Aorta (tissue), 5 donors: ENCODE measurements around the gene TSHR. TPM values are rescaled to one million over a fixed set of nuclear protein-coding genes. Genes with fewer than 3 reads are reported as not detected.
"Not testable (repeated sequence)": the region's sequence is repeated elsewhere in the genome, so short reads cannot be mapped to it uniquely, and the experiment has no call there.

Experiments
- ATAC-seq: fragments of 200-7000 bp; cut with Tn5 transposase; one replicate; pipeline ENCODE4 v1.9.1; 2022; ENCODE audit warnings: moderate library complexity; ENCODE audit not compliant: low FRiP score
- DNase-seq, 2 donors: peaks; one replicate each; pipeline ENCODE4 v3.0.0-alpha.2; 2020
- H3K27ac ChIP-seq, 2 donors: one replicate each; pipeline ENCODE4 v1.5.1; 2013; ENCODE audit warnings: low read length in 2 of 2, mild to moderate bottlenecking in 2 of 2, moderate library complexity in 2 of 2, control low read depth in 1 of 2, inconsistent platforms in 1 of 2, low read depth in 1 of 2
- H3K27me3 ChIP-seq, 2 donors: one replicate each; pipeline ENCODE4 v1.6.1; 2013; ENCODE audit warnings: control low read depth in 1 of 2, low read length in 1 of 2, mild to moderate bottlenecking in 1 of 2, moderate library complexity in 1 of 2; ENCODE audit not compliant: insufficient read depth in 2 of 2, control insufficient read depth in 1 of 2
- H3K36me3 ChIP-seq, 2 donors: one replicate each; pipeline ENCODE4 v1.6.1; 2013; ENCODE audit warnings: control low read depth in 1 of 2, low read length in 1 of 2, mild to moderate bottlenecking in 1 of 2; ENCODE audit not compliant: insufficient read depth in 2 of 2, control insufficient read depth in 1 of 2
- H3K4me1 ChIP-seq, 2 donors: one replicate each; pipeline ENCODE4 v1.6.1; 2013; ENCODE audit warnings: low read length in 2 of 2, control low read depth in 1 of 2, mild to moderate bottlenecking in 1 of 2, moderate library complexity in 1 of 2; ENCODE audit not compliant: insufficient read depth in 2 of 2, control insufficient read depth in 1 of 2
- H3K4me3 ChIP-seq, 2 donors: one replicate each; pipeline ENCODE4 v1.5.1; 2013; ENCODE audit warnings: low read length in 2 of 2, control low read depth in 1 of 2, mild to moderate bottlenecking in 1 of 2
- H3K9me3 ChIP-seq: one replicate; pipeline ENCODE4 v1.6.1; 2013; ENCODE audit warnings: mild to moderate bottlenecking, low read length; ENCODE audit not compliant: control insufficient read depth
- WGBS, 2 donors: extraction: QIAGEN DNeasy Blood & Tissue Kit; methylation state at CpG; one replicate each; pipeline ENCODE4 v1.1.7; 2013; 5-methylcytosine and 5-hydroxymethylcytosine counted together
- intact Hi-C, 2 donors: fragments of 100-400 bp; cut with DNase I; formaldehyde crosslinking; loops; one replicate each; pipeline versions ENCODE4 v1.14.2 to v1.15.0; 2022
- polyA plus RNA-seq, 2 donors: library from polyadenylated mRNA; stranded (reverse); fragments of 200-250 nt; gene quantifications; one replicate each; pipeline ENCODE4 v1.2.3, GENCODE V29; 2013
- total RNA-seq, 2 donors: library from RNA; stranded (reverse); fragmentation: NEBNext Ultra II Directional; extraction: Animal tissue kit (Norgen Biotek cat#: 25700); gene quantifications; one replicate each; pipeline ENCODE4 v1.2.1, GENCODE V29; 2021
- donor health status: healthy with polysubstance abuse.
- donor health status: Bipolar disorder and iron deficiency.
- donor health status: DM: no; HTN: no; CAD: no.
- donor health status: DM: no; HTN: no; CAD: no.
- donor health status: DM: yes; HTN: yes; CAD: no.

The TSHR gene
- total and polyA plus RNA-seq, 4 donors = 0.13 to 0.30 (median 0.29) TPM; not detected in 1

DNA sequence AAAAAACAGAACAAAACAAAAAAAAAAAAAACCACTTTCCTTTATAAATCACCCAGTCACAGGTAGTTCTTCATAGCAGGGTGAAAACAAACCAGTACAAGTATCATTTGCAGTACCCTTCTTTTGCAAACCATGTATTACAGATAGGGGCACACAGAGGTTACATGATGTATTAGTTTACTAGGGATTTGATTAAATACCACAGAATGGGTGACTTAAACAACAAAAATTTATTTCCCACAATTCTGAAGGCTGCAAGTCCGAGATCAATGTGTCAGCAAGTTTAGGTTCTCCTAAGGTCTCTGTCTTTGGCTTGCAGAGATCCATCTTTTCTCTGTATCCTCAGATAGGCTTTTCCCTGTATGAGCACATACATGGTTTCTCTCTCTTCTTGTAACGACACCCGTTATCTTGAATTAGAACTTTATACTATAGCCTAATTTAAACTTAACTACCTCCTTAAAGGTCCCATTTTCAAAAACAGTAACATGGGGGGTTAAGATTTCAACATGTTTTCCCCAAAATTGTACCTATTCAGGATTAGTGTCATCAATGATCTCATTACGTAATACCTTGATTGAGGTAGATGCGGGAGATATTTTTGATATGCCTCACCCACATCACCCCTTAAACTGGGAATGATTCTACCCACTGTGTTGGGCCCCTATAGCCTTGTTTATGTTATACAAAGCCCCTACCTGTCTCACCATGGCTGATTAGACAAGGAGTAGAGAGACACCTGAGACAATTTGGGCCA lies 10.4 kb upstream of the TSHR start:
- intact Hi-C loops = loop anchor here in 1 of 2 donors (5.0 kb wide), 1 partner anchor 227 kb away; no protein-coding TSS in a partner anchor
- H3K27me3 ChIP-seq = peaks cover 0 to 1% of the 10 kb centered on the region in 2 donors
- ATAC-seq (no peak), DNase-seq (no peak)
- H3K4me1 ChIP-seq = no peaks in the 10 kb centered on the region
- H3K9me3 ChIP-seq = no peaks in the 10 kb centered on the region
- no peaks in the 10 kb centered on the region for H3K36me3 ChIP-seq
- no peak overlapping the region for H3K27ac ChIP-seq
- 83 to 84% methylated on average over 5 of the region's 5 CpGs for WGBS, 2 donors
- no peak overlapping the region for H3K4me3 ChIP-seq

- no peaks in the 10 kb centered on the region for H3K4me1 ChIP-seq
- H3K27ac ChIP-seq = no peak overlapping the region
- intact Hi-C loops = no loop called here
- DNase-seq (no peak), ATAC-seq (no peak)
- H3K27me3 ChIP-seq = peaks cover 0 to 1% of the 10 kb centered on the region in 2 donors
- 77 to 89% methylated on average over 1 of the region's 1 CpG for WGBS, 2 donors
- no peaks in the 10 kb centered on the region for H3K9me3 ChIP-seq
- no peak overlapping the region for H3K4me3 ChIP-seq
- H3K36me3 ChIP-seq = no peaks in the 10 kb centered on the region
These were observed 9.2 kb upstream of the TSHR start for GRCh38 chr14:80946187-80946586.

- Histone ChIP-seq H3K9me3 (no peaks in the 10 kb centered on the region), H3K4me3 (no peak overlapping the region), H3K27ac (no peak overlapping the region), H3K36me3 (no peaks in the 10 kb centered on the region), H3K27me3 (peaks cover 0 to 1% of the 10 kb centered on the region in 2 donors), H3K4me1 (no peaks in the 10 kb centered on the region)
- WGBS, 2 donors = 68 to 72% methylated on average over 4 of the region's 4 CpGs
- intact Hi-C loops = no loop called here
- DNase-seq = no peak
- no peak for ATAC-seq
These were observed 8.6 kb upstream of the TSHR start for GRCh38 chr14:80946797-80947196.

GRCh38 chr14:80948291-80948690 lies 7.1 kb upstream of the TSHR start:
- no peaks in the 10 kb centered on the region for H3K9me3 ChIP-seq
- no peak overlapping the region for H3K4me3 ChIP-seq
- H3K27ac ChIP-seq = no peak overlapping the region
- DNase-seq (no peak), ATAC-seq (no peak)
- intact Hi-C loops = no loop called here
- 0% methylated on average over 1 of the region's 1 CpG for WGBS, 2 donors
- no peaks in the 10 kb centered on the region for H3K4me1 ChIP-seq
- H3K36me3 ChIP-seq = no peaks in the 10 kb centered on the region
- peaks cover 0 to 1% of the 10 kb centered on the region in 2 donors for H3K27me3 ChIP-seq

DNA sequence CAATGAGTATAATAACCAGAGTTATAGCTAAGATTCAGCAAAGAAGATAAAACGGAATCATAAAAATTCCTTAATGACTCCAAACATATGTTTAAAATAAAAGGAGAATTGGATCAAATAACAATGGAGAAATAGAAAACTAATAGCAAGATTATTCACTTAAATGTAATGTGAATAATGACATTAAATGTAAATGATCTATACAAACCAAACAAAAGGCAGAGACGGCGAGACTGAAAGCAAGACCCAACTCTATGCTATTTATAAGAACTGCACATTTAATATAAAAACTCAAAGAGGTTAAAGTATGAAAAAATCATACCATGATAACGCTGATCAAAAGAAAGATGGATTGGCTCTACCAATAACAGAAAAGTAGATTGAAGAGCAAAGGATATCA lies 3.9 kb upstream of the TSHR start:
- no peak for DNase-seq
- 77 to 85% methylated on average over 4 of the region's 4 CpGs for WGBS, 2 donors
- no peaks in the 10 kb centered on the region for H3K4me1 ChIP-seq
- H3K36me3 ChIP-seq = no peaks in the 10 kb centered on the region
- H3K27ac ChIP-seq = no peak overlapping the region
- intact Hi-C loops = no loop called here
- ATAC-seq = no peak
- no peaks in the 10 kb centered on the region for H3K9me3 ChIP-seq
- H3K4me3 ChIP-seq = no peak overlapping the region
- H3K27me3 ChIP-seq = no peaks in the 10 kb centered on the region

GRCh38 chr14:80953211-80953610 lies 2.2 kb upstream of the TSHR start:
- 82 to 83% methylated on average over 18 of the region's 18 CpGs for WGBS, 2 donors
- H3K9me3 ChIP-seq = not testable (repeated sequence)

GRCh38 chr14:80954687-80955299 lies 628 bp upstream of the TSHR start:
- ATAC-seq = peak; percentile 94
- Histone ChIP-seq H3K36me3 (no peaks in the 10 kb centered on the region), H3K9me3 (no peaks in the 10 kb centered on the region), H3K4me1 (no peaks in the 10 kb centered on the region), H3K27me3 (peaks cover 0 to 2% of the 10 kb centered on the region in 2 donors), H3K27ac (no peak overlapping the region), H3K4me3 (peak overlapping the region; percentile 12 to 21)
- peak; percentile 84 to 91 for DNase-seq
- WGBS, 2 donors = 0 to 1% methylated on average over 29 of the region's 29 CpGs
- intact Hi-C loops = loop anchor here (1.0 to 2.0 kb wide), 2 partner anchors 32 to 33 kb away; no protein-coding TSS in a partner anchor

More at GRCh38 chr14:80953211-80953610, 2.2 kb upstream of the TSHR start:
- H3K27ac ChIP-seq, intact Hi-C loops, ATAC-seq, H3K4me3 ChIP-seq, H3K4me1 ChIP-seq, H3K27me3 ChIP-seq, DNase-seq, H3K36me3 ChIP-seq: not testable (repeated sequence)

DNA sequence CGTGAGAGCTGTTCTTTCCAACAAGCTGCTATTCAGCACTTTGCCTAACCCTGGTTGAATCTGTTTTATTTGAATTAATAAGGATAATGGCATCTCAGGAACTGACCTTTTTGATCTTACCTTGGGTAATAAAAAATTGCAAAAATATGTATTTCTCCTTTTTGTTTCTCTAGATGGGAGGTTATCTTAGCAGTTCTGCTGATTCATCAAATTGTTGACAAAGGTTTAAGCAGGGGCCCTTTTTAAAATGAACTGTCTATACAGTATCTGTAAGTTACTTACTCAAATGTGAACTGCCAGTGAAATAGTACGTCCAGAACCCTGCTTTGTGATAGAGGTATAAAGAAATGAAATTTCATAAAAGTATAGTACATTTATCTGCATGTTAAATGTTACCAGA lies 681 bp downstream of the TSHR start:
- WGBS, 2 donors = 79 to 83% methylated on average over 2 of the region's 2 CpGs
- Histone ChIP-seq H3K4me1 (no peaks in the 10 kb centered on the region), H3K27ac (no peak overlapping the region), H3K4me3 (no peak overlapping the region), H3K27me3 (peaks cover 0 to 2% of the 10 kb centered on the region in 2 donors), H3K9me3 (no peaks in the 10 kb centered on the region), H3K36me3 (no peaks in the 10 kb centered on the region)
- intact Hi-C loops = no loop called here
- ATAC-seq (no peak), DNase-seq (no peak)

DNA sequence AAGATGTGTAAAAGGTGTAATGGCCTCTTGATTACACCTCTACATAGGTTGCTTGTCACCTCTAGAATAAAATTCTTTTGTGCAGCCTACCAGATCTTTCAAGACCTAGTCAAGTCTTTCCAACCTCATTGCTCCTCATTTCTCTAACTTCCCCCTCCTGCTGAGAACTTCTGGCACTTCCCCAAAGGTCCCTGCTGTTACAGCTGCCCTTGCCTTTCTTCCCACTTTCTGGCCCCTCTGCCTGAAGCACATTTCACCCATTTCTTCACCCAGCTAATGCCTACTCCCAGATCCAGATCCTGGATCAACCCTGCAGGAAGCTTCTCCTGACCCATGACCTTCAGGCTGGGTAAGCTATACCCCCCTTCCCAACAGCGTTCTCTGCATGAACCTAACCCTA lies 1.5 kb downstream of the TSHR start:
- Histone ChIP-seq H3K4me3 (no peak overlapping the region), H3K27ac (no peak overlapping the region), H3K27me3 (peaks cover 0 to 2% of the 10 kb centered on the region in 2 donors), H3K9me3 (no peaks in the 10 kb centered on the region), H3K4me1 (no peaks in the 10 kb centered on the region), H3K36me3 (no peaks in the 10 kb centered on the region)
- DNase-seq (peak in 1 of 2 donors; percentile 53), ATAC-seq (no peak)
- intact Hi-C loops = no loop called here
- WGBS, 2 donors = 67 to 75% methylated on average over 1 of the region's 1 CpG
